GM21737 (cell line): ENCODE measurements around the gene FEZF1.

ENCODE experiments used
- ATAC-seq: cut with Tn5 transposase; IDR thresholded peaks from one replicate; pipeline ENCODE4 v1.9.1; 2021; ENCODE audit warnings: mild to moderate bottlenecking, moderate library complexity; ENCODE audit not compliant: unreplicated experiment

FEZF1 gene

GRCh38 chr7:122304319-122304975 is at the start of gene FEZF1:
Gene FEZF1 (minus strand): TSS chr7:122304750. CDS start chr7:122304437, 313 bp downstream.
- ATAC-seq: no peak

GRCh38 chr7:122352454-122352853 is 47.9 kb upstream of the FEZF1 start:
- ATAC-seq: no peak

GRCh38 chr7:122350701-122351100 is 46.2 kb upstream of the FEZF1 start:
- ATAC-seq: no peak

GRCh38 chr7:122344303-122344620 is 39.7 kb upstream of the FEZF1 start:
- no peak for ATAC-seq

GRCh38 chr7:122343601-122344302 is 39.2 kb upstream of the FEZF1 start:
- no peak for ATAC-seq

- no peak for ATAC-seq
Measured at GRCh38 chr7:122340427-122340826, 35.9 kb upstream of the FEZF1 start.

GRCh38 chr7:122339145-122339904 is 34.8 kb upstream of the FEZF1 start:
- no peak for ATAC-seq

GRCh38 chr7:122337011-122337410 is 32.5 kb upstream of the FEZF1 start:
- ATAC-seq: no peak

- no peak for ATAC-seq
Measured at GRCh38 chr7:122329145-122329802, 24.7 kb upstream of the FEZF1 start.

GRCh38 chr7:122327969-122328368 is 23.4 kb upstream of the FEZF1 start:
- ATAC-seq: no peak

GRCh38 chr7:122316467-122317388 is 12.2 kb upstream of the FEZF1 start:
- no peak for ATAC-seq

GRCh38 chr7:122315507-122316466 is 11.2 kb upstream of the FEZF1 start:
- ATAC-seq: no peak

GRCh38 chr7:122314284-122314683 is 9.7 kb upstream of the FEZF1 start:
- ATAC-seq: no peak

- ATAC-seq: no peak
Measured at GRCh38 chr7:122312789-122313188, 8.2 kb upstream of the FEZF1 start.

- no peak for ATAC-seq
Measured at GRCh38 chr7:122311734-122312450, 7.3 kb upstream of the FEZF1 start.

GRCh38 chr7:122311050-122311700 is 6.6 kb upstream of the FEZF1 start:
- no peak for ATAC-seq

- ATAC-seq: no peak
Measured at GRCh38 chr7:122310119-122311021, 5.8 kb upstream of the FEZF1 start.
